HG03354 (cell line): Measurements from ENCODE around the gene TENM4.
"Not testable (repeated sequence)": the region's sequence is repeated elsewhere in the genome, so short reads cannot be mapped to it uniquely, and the experiment has no call there.

ENCODE experiments used
- ATAC-seq: cut with Tn5 transposase; IDR thresholded peaks from one replicate; pipeline ENCODE4 v1.9.1; 2021; ENCODE audit warnings: mild to moderate bottlenecking; ENCODE audit not compliant: unreplicated experiment, poor library complexity, severe bottlenecking

TENM4 gene

GRCh38 chr11:79198203-79198897, 242.5 kb downstream of the TENM4 start:
- ATAC-seq = no peak

DNA sequence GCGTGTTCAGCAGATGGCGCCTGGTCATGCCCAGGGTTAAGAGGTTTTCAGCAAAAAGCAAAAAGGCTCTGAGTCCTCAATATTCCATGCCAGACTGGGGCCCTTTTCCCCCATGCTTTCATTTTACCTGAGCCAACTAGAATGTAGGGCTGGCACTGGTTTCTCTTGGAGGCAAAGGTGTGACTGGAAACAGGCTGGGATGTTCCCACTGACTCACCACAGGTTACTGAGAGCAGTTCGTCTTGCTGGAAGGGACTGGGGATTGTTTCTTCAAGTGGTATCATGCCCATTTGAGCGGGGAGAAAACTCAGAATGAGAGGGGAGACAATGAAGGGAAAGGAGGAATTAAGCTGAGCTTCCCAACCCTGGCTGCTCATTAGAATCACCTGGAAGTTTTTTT, 243.9 kb downstream of the TENM4 start:
- ATAC-seq = no peak

DNA sequence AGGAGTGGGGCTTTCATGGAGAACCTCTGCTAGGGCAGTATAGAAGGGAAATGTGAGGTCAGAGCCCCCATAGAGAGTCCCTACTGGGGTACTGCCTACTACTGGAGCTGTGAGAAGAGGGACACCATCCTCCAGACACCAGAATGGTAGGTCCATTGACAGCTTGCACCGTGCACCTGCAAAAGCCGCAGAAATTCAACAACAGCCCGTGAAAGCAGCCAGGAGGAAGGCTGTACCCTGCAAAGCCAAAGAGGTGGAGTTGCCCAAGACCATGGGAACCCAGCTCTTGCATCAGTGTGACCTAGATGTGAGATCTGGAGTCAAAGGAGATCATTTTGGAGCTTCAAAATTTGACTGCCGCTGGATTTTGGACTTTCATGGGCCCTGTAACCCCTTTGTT, 245.6 kb downstream of the TENM4 start:
- no peak for ATAC-seq

- ATAC-seq = no peak
Observed at GRCh38 chr11:79193663-79194310, 247.0 kb downstream of the TENM4 start.

- no peak for ATAC-seq
Observed at GRCh38 chr11:79192836-79193235, 248.0 kb downstream of the TENM4 start.

DNA sequence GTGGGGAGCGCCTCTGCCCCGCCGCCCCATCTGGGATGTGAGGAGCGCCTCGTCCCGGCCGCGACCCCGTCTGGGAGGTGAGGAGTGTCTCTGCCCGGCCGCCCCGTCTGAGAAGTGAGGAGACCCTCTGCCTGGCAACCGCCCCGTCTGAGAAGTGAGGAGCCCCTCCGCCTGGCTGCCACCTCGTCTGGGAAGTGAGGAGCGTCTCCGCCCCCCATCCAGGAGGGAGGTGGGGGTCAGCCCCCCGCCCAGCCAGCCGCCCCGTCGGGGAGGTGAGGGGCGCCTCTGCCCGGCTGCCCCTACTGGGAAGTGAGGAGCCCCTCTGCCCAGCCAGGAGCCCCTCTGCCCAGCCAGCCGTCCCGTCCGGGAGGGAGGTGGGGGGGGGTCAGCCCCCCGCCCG, 249.1 kb downstream of the TENM4 start:
- ATAC-seq = not testable (repeated sequence)

DNA sequence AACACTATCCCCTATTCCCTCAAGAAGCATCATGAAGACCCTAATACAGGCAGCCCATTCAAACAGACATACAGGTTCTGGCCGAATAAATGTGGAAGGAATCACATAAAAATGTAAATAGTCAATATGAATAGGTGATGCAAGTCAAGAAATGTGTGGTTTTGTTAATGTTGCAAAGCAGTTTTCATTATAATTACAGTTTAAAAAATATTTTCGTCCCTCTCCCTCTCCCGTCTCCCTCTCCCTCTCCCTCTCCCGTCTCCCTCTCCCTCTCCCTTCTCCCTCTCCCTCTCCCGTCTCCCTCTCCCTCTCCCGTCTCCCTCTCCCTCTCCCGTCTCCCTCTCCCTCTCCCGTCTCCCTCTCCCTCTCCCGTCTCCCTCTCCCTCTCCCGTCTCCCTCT, 250.3 kb downstream of the TENM4 start:
- not testable (repeated sequence) for ATAC-seq

GRCh38 chr11:79189601-79190000, 251.2 kb downstream of the TENM4 start:
- ATAC-seq = no peak

- no peak for ATAC-seq
Observed at GRCh38 chr11:79189055-79189454, 251.8 kb downstream of the TENM4 start.

DNA sequence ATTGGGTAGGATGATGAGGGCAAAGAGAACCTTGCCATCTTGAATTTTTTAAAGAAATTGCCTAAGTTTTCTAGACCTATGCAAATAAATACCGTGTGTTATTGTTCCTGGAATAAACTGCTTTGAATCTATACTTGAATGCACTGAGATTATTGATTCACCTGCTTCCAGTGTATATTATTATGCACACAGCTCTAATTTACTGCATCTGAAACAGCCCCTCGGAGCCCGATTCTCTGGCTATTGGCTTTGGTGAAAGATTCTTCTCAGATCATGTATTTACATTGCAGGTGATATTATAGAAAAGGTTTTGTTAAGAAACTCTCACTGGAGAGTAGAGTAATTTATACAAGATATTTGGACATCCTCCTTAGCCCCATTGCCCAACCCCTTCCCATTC, 254.2 kb downstream of the TENM4 start:
- no peak for ATAC-seq

DNA sequence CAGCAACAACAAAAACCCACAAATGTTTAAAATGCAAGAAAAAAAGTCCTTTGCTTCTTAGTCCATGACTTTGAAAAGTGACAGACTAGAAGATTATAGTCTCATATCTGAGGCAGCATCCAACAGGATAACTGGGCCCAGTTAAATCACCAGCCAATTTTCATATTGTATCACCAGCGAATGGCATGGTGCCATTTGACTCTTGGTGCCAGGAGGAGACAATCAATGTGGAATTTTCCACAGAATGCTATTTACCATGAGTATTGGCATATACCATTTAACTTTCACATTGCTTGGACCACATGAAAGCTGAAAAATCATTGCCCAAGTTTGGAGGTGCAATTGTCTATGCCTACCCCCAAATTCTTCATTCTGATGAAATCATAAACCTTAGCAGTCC, 255.5 kb downstream of the TENM4 start:
- ATAC-seq = no peak

GRCh38 chr11:79184285-79184684, 256.5 kb downstream of the TENM4 start:
- no peak for ATAC-seq

DNA sequence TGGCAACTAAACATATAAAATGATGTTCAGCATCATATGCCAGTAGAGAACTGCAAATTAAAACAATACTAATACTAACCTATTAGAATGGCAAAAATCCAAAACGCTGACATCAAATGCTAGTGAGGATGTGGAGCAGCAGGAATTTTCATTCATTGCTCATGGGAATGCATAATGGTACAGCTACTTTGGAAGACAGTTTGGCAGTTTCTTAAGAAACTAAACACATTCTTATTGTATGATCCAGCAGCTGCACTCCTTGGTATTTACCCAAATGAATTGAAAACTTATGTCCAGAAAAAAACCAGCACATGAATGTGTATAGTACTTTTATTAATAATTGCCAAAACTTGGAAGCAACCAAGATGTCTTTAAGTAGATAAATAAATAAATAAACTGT, 258.0 kb downstream of the TENM4 start:
- no peak for ATAC-seq

DNA sequence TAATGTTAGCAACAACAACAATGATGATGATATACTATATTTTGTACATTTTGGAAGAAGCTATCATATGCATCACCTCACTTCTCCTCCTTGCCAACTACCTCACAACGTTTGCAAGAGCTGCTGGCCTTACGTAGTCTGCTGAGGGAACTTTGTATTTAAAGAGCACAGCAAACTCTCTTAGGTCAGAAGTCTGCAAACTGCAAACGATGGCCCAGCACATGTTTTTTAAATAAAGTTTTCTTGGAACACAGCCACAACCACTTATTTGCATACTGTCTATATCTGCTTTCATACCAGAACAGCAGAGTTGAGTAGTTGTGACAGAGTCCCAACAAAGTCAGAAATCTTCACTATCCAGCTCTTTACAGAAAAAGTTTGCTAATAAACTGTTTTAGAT, 261.7 kb downstream of the TENM4 start:
- ATAC-seq = no peak

DNA sequence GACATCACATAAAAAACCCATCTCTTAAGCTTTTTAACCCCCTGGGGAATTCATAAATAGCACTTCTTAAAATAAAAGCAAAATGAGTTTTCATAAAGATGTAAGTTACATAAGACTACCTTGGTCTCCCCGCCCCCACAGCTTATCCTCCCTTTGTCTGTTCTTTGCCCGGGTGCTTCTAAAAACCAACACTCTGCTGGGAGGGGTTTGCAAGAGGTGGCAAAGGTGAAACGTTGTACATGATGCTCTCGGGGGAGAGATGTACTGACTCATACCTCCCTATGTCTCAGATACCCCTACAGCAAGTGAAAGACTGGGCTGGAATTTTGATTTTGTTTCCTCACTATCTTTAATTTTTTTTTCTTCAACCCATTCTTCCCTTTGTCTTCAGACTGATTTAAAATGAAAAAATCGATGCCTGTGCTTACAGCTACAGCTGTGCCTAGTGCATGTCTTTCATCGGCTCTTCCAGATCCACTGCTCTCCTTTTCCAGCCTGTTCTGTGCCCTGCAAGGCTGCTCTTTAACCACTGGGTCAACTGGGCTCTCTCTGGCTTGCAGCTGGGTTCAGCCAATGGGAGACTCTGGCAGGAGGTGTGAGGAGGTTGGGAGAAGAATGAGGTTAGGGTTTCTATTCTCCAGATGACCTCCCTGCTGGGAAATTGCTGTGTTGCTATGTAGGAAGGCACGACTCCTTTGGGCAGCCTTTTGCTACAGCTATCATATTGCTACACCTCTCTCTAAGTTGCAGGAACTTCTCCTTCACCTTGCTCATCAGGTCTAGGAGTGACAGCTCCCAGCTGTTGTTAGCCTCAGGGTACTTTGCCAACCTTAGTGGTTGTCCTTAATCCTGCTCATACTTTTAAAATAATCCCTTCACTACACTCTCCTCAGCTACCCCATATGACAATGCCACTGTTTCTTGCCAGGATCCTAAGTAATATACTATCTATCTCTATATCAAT, 266.5 kb downstream of the TENM4 start:
- no peak for ATAC-seq

GRCh38 chr11:79173615-79174014, 267.2 kb downstream of the TENM4 start:
- no peak for ATAC-seq

GRCh38 chr11:79170321-79170720, 270.5 kb downstream of the TENM4 start:
- no peak for ATAC-seq

- ATAC-seq = no peak
Observed at GRCh38 chr11:79168530-79169110, 272.2 kb downstream of the TENM4 start.

- ATAC-seq = no peak
Observed at GRCh38 chr11:79167510-79168188, 273.2 kb downstream of the TENM4 start.

GRCh38 chr11:79165908-79166307, 274.9 kb downstream of the TENM4 start:
- ATAC-seq = no peak
